Keratinocyte (primary cell): ENCODE results near the gene MEGF11.

Source experiments
- EZH2 ChIP-seq: IDR thresholded peaks from one replicate; pipeline ENCODE4 v1.6.1; 2012; ENCODE audit warnings: inconsistent platforms, mild to moderate bottlenecking, low read length, moderate library complexity
- TF ChIP-seq, protein P1 (sequence below), 3 experiments: IDR thresholded peaks in 1 of 3; conservative IDR thresholded peaks in 1 of 3; optimal IDR thresholded peaks in 1 of 3; 2 replicates in 2 of 3; 3 replicates in 1 of 3; pipeline versions ENCODE3 to v1.5.1; 2011; ENCODE audit warnings: low read length in 3 of 3, mild to moderate bottlenecking in 3 of 3, moderate library complexity in 2 of 3, control low read depth in 1 of 3, inconsistent platforms in 1 of 3; ENCODE audit not compliant: insufficient read depth in 2 of 3; ENCODE audit errors: extremely low read depth in 1 of 3

GRCh38 chr15:65857718-65858402 lies 395.7 kb downstream of the MEGF11 start:
- no peak for TF ChIP-seq EZH2
- TF ChIP-seq, protein P1, sequence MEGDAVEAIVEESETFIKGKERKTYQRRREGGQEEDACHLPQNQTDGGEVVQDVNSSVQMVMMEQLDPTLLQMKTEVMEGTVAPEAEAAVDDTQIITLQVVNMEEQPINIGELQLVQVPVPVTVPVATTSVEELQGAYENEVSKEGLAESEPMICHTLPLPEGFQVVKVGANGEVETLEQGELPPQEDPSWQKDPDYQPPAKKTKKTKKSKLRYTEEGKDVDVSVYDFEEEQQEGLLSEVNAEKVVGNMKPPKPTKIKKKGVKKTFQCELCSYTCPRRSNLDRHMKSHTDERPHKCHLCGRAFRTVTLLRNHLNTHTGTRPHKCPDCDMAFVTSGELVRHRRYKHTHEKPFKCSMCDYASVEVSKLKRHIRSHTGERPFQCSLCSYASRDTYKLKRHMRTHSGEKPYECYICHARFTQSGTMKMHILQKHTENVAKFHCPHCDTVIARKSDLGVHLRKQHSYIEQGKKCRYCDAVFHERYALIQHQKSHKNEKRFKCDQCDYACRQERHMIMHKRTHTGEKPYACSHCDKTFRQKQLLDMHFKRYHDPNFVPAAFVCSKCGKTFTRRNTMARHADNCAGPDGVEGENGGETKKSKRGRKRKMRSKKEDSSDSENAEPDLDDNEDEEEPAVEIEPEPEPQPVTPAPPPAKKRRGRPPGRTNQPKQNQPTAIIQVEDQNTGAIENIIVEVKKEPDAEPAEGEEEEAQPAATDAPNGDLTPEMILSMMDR (optimal IDR thresholded peaks at IDR 0.05 in 1 of 3, IDR thresholded peaks at IDR 0.05 in 1 of 3, conservative IDR thresholded peaks at IDR 0.05 in 1 of 3; ENCODE audit: extremely low read depth in 1 of 3, insufficient read depth in 2 of 3, low read length in 3 of 3) = no peak
